GM12878 (cell line): ENCODE data around the gene CSTPP1. TPM values are rescaled to one million over a fixed set of nuclear protein-coding genes. Genes with fewer than 3 reads are reported as not detected.

Source experiments
- ATAC-seq: fragments of 200-7000 bp; cut with Tn5 transposase; 3 replicates; pipeline ENCODE4 v1.9.1; 2020; ENCODE audit warnings: mild to moderate bottlenecking, moderate library complexity
- BruUV-seq: library from RNA; stranded (reverse); fragments of 400-500 nt; replicated peaks from 2 replicates; lab custom pipeline; 2021; lab: Mats Ljungman, UMichigan
- CTCF ChIA-PET: fragments of 300-600 bp; sonication (Branson Sonifier 250); formaldehyde crosslinking; extraction: SDS; loops from one replicate; lab custom pipeline; 2021; ENCODE audit warnings: inconsistent platforms; lab: Yijun Ruan, JAX
- POLR2A ChIA-PET: fragments of 350-600 bp; formaldehyde crosslinking; extraction: SDS; loops from one replicate; lab custom pipeline; 2021; ENCODE audit warnings: inconsistent platforms; lab: Charles Lee
- RAD21 ChIA-PET: fragments of 300-600 bp; sonication (Branson Sonifier 250); formaldehyde crosslinking; loops from one replicate; lab custom pipeline; 2023; ENCODE audit warnings: antibody characterized with exemption; ENCODE audit not compliant: unreplicated experiment; lab: Charles Lee
- SMC1A ChIA-PET: fragments of 300-600 bp; sonication (Branson Sonifier 250); formaldehyde crosslinking; loops from one replicate; lab custom pipeline; 2023; ENCODE audit not compliant: unreplicated experiment, uncharacterized antibody; lab: Charles Lee
- DNase-seq: peaks from one replicate; pipeline ENCODE4 v3.0.0-alpha.2; 2011; ENCODE audit warnings: low read depth, low spot score
- FAIRE-seq: peaks from 3 replicates; lab custom pipeline; 2011; peaks lifted over from hg19 to GRCh38; lab: Jason Lieb, UNC
- H2AFZ ChIP-seq: 2 replicates; pipeline ENCODE4 v1.6.0; 2011; ENCODE audit warnings: low read depth, low read length, control low read depth; ENCODE audit not compliant: control insufficient read depth
- H3K27ac ChIP-seq: 2 replicates; pipeline ENCODE4 v1.5.1; 2011; ENCODE audit warnings: control low read depth; ENCODE audit not compliant: control insufficient read depth, insufficient read depth
- H3K27me3 ChIP-seq, 2 experiments: replicated peaks in 1 of 2; 2 replicates each; pipeline versions ENCODE4 v1.6.0 to v1.6.1; 2011; ENCODE audit warnings: low read length in 1 of 2; ENCODE audit not compliant: control insufficient read depth in 2 of 2, insufficient read depth in 2 of 2
- H3K36me3 ChIP-seq, 2 experiments: 2 replicates each; pipeline ENCODE4 v1.5.1; 2011; ENCODE audit warnings: low read length in 1 of 2; ENCODE audit not compliant: control insufficient read depth in 2 of 2, insufficient read depth in 2 of 2
- H3K4me1 ChIP-seq: 2 replicates; pipeline ENCODE4 v1.6.1; 2011; ENCODE audit warnings: mild to moderate bottlenecking, low read length, moderate library complexity, mixed read lengths; ENCODE audit not compliant: control insufficient read depth, insufficient read depth
- H3K4me2 ChIP-seq: 2 replicates; pipeline ENCODE4 v1.6.0; 2011; ENCODE audit warnings: control low read depth; ENCODE audit not compliant: control insufficient read depth, insufficient read depth
- H3K4me3 ChIP-seq: fragments of 200-600 bp; sonication (generic); 2 replicates; pipeline ENCODE4 v1.5.1; 2016
- H3K79me2 ChIP-seq: 2 replicates; pipeline ENCODE4 v1.6.0; 2011; ENCODE audit warnings: low read length; ENCODE audit not compliant: control insufficient read depth, insufficient read depth
- H3K9ac ChIP-seq: 2 replicates; pipeline ENCODE4 v1.8.0; 2011; ENCODE audit warnings: low read length, control low read depth, mixed read lengths; ENCODE audit not compliant: control insufficient read depth, insufficient read depth
- H3K9me3 ChIP-seq: replicated peaks from 3 replicates; pipeline ENCODE4 v1.5.1; 2011; ENCODE audit warnings: mild to moderate bottlenecking, low read length; ENCODE audit not compliant: control insufficient read depth, insufficient read depth
- H4K20me1 ChIP-seq: 2 replicates; pipeline ENCODE4 v1.6.0; 2011; ENCODE audit not compliant: control insufficient read depth, insufficient read depth
- DPF2 ChIP-seq: fragments of 450-650 bp; IDR thresholded peaks from 2 replicates; pipeline ENCODE4 v1.6.1; 2017; ENCODE audit warnings: mild to moderate bottlenecking
- EED ChIP-seq: sonication (generic); IDR thresholded peaks from 2 replicates; pipeline ENCODE4 v1.6.1; 2016; ENCODE audit warnings: antibody characterized with exemption, low read depth
- IRF5 ChIP-seq: fragments of 450-650 bp; IDR thresholded peaks from 2 replicates; pipeline ENCODE4 v1.6.1; 2017; ENCODE audit warnings: borderline replicate concordance
- KDM1A ChIP-seq: fragments of 200-600 bp; sonication (generic); IDR thresholded peaks from 2 replicates; pipeline ENCODE4 v1.6.1; 2016; ENCODE audit warnings: borderline replicate concordance
- MAX ChIP-seq: IDR thresholded peaks from 2 replicates; pipeline ENCODE4 v1.6.1; 2012; ENCODE audit warnings: low read depth, low read length, improper control_type of control experiment
- PAX5 ChIP-seq: IDR thresholded peaks from 2 replicates; pipeline ENCODE4 v1.6.1; 2011; ENCODE audit warnings: low read depth, low read length, borderline replicate concordance
- POLR2A ChIP-seq: IDR thresholded peaks from 2 replicates; pipeline ENCODE4 v1.6.1; 2011; ENCODE audit warnings: low read depth, mild to moderate bottlenecking, low read length
- RELB ChIP-seq: fragments of 450-650 bp; IDR thresholded peaks from 2 replicates; pipeline ENCODE4 v1.6.1; 2017; ENCODE audit warnings: low read depth, mild to moderate bottlenecking, moderate library complexity
- SREBF1 ChIP-seq: IDR thresholded peaks from 2 replicates; pipeline ENCODE4 v1.6.1; 2012; ENCODE audit warnings: mild to moderate bottlenecking, low read length
- STAT1 ChIP-seq: fragments of 450-650 bp; conservative IDR thresholded peaks from 2 replicates; pipeline ENCODE4 v1.6.1; 2014; ENCODE audit warnings: antibody characterized with exemption, mild to moderate bottlenecking
- TCF12 ChIP-seq: IDR thresholded peaks from 2 replicates; pipeline ENCODE4 v1.6.1; 2011; ENCODE audit warnings: low read depth, mild to moderate bottlenecking, low read length
- ZZZ3 ChIP-seq: IDR thresholded peaks from 2 replicates; pipeline ENCODE4 v1.6.1; 2011; ENCODE audit warnings: low read depth; ENCODE audit not compliant: control insufficient read depth, insufficient read length
- WGBS: methylation state at CpG from one replicate; pipeline ENCODE4 v1.1.6; 2016; ENCODE audit warnings: low lambda C conversion rate; ENCODE audit not compliant: insufficient replicate concordance, insufficient coverage; ENCODE audit errors: missing lambda C conversion rate; 5-methylcytosine and 5-hydroxymethylcytosine counted together
- in situ Hi-C: fragments of 300-500 bp; cut with MboI; formaldehyde crosslinking; loops from 9 replicates; pipeline ENCODE4 v1.14.3; 2018; ENCODE audit warnings: mixed read lengths
- intact Hi-C: fragments of 100-400 bp; cut with micrococcal nuclease; formaldehyde crosslinking; loops from one replicate; pipeline ENCODE4 v1.14.2; 2022; ENCODE audit not compliant: unreplicated experiment
- polyA plus RNA-seq, 11 experiments: library from polyadenylated mRNA; depleted of rRNA in 4 of 11; unstranded in 6 of 11; stranded (reverse) in 5 of 11; fragments of >200 nt; fragmentation: Nextera tagmentation in 4 of 11; fragmentation: Illumina TruSeq in 1 of 11; extraction: Ambion mirVana in 4 of 11; extraction: Trizol in 1 of 11; gene quantifications; 1 replicate in 1 of 11; 2 replicates in 10 of 11; pipeline versions ENCODE4 v1.2.1 to v1.2.3, GENCODE V29; 2011 to 2016; ENCODE audit warnings: inconsistent platforms in 2 of 11, missing spikeins in 2 of 11, low read depth in 1 of 11
- total RNA-seq, 4 experiments: library from RNA; depleted of rRNA in 3 of 4; stranded (reverse); fragments of >200 nt in 3 of 4; fragmentation: Illumina TruSeq in 1 of 4; extraction: Trizol in 1 of 4; gene quantifications; 2 replicates each; pipeline versions ENCODE4 v1.2.1 to v1.2.3, GENCODE V29; 2013 to 2021

Gene CSTPP1
- total and polyA plus RNA-seq, 10 of the 15 experiments (the other 5 are each of a cell fraction or from before 2014, with no cell fraction given), result 7.1 to 23.4 (median 17.5) TPM

- POLR2A ChIA-PET, result no interaction called here
- intact Hi-C loops, result no loop called here
- Histone ChIP-seq H3K9me3 (no peaks in the 10 kb centered on the region), H3K4me3 (no peak overlapping the region), H3K79me2 (no peaks in the 10 kb centered on the region), H3K9ac (no peak overlapping the region), H3K36me3 (peaks cover 25 to 34% of the 10 kb centered on the region in 2 experiments), H3K27me3 (no peaks in the 10 kb centered on the region), H4K20me1 (no peaks in the 10 kb centered on the region; the same call in 1 of the 2 replicates), H3K4me2 (no peak overlapping the region), H2AFZ (no peak overlapping the region), H3K4me1 (no peaks in the 10 kb centered on the region), H3K27ac (no peak overlapping the region)
- in situ Hi-C loops, result loop anchor here (5.0 kb wide), 1 partner anchor 275 kb away; no protein-coding TSS in a partner anchor
- 0 out of 2 replicates have a peak, but pooled peaks have one; percentile 37 for TF ChIP-seq POLR2A
- no peak for TF ChIP-seq EED
- BruUV-seq, result no TSS peak
- ATAC-seq (no peak), FAIRE-seq (no peak), DNase-seq (no peak)
- SMC1A ChIA-PET, result interaction anchor here (1.1 to 2.2 kb wide), 5 partner anchors 9 to 249 kb away, joined by 3 to 9 read pairs (median 3); no protein-coding TSS in a partner anchor
- CTCF ChIA-PET, result interaction anchor here (0.7 to 2.4 kb wide), 13 partner anchors 8 to 382 kb away, joined by 3 to 8 read pairs (median 3); no protein-coding TSS in a partner anchor
- RAD21 ChIA-PET, result interaction anchor here (0.8 to 1.7 kb wide), 2 partner anchors 9 to 292 kb away, joined by 3 read pairs; no protein-coding TSS in a partner anchor
- WGBS, result 70% methylated on average over 5 of the region's 5 CpGs
These were observed 225.9 kb downstream of the CSTPP1 start for GRCh38 chr11:47162426-47162825.

GRCh38 chr11:47163193-47163592, 226.6 kb downstream of the CSTPP1 start:
- Histone ChIP-seq H3K27ac (no peak overlapping the region), H3K4me2 (no peak overlapping the region), H3K4me3 (no peak overlapping the region), H3K9ac (no peak overlapping the region), H3K27me3 (no peaks in the 10 kb centered on the region), H4K20me1 (no peaks in the 10 kb centered on the region; the same call in 1 of the 2 replicates), H2AFZ (no peak overlapping the region), H3K9me3 (no peaks in the 10 kb centered on the region), H3K36me3 (peaks cover 33 to 39% of the 10 kb centered on the region in 2 experiments), H3K79me2 (no peaks in the 10 kb centered on the region), H3K4me1 (no peaks in the 10 kb centered on the region)
- SMC1A ChIA-PET, result interaction anchor here (0.9 to 2.2 kb wide), 4 partner anchors 9 to 96 kb away, joined by 3 to 9 read pairs (median 3); no protein-coding TSS in a partner anchor
- TF ChIP-seq RELB (no peak), MAX (no peak), IRF5 (no peak), STAT1 (no peak), PAX5 (no peak), ZZZ3 (no peak), DPF2 (no peak), TCF12 (no peak), SREBF1 (no peak), KDM1A (no peak)
- in situ Hi-C loops (loop anchor here (5.0 kb wide), 1 partner anchor 276 kb away; no protein-coding TSS in a partner anchor), intact Hi-C loops (no loop called here)
- no peak for ATAC-seq
- RAD21 ChIA-PET, result interaction anchor here (0.6 to 1.7 kb wide), 3 partner anchors 10 to 291 kb away, joined by 3 to 4 read pairs (median 3); no protein-coding TSS in a partner anchor
- FAIRE-seq, result no peak
- DNase-seq, result no peak
- no TSS peak for BruUV-seq
- 81% methylated on average over 3 of the region's 3 CpGs for WGBS
- POLR2A ChIA-PET, result no interaction called here
- CTCF ChIA-PET, result interaction anchor here (0.8 to 2.4 kb wide), 8 partner anchors 9 to 383 kb away, joined by 3 to 8 read pairs (median 4); no protein-coding TSS in a partner anchor
